ENCODE results near the gene CLSTN1. TPM values are rescaled to one million over a fixed set of nuclear protein-coding genes. Genes with fewer than 3 reads are reported as not detected.

Gene CLSTN1
- total and polyA plus RNA-seq, 2 donors (not counting 1 experiment from before 2014, with no cell fraction given) = 34.9 to 81.4 TPM

- peaks cover 36% of the 10 kb centered on the region for H3K4me1 Mint-ChIP-seq
- peak overlapping the region; percentile 95 for H3K27ac Mint-ChIP-seq
- H2AFZ ChIP-seq (ENCODE audit: insufficient read depth, low read depth, low read length, poor library complexity, severe bottlenecking) = no peak overlapping the region
- no peak for DNase-seq
- WGBS (ENCODE audit: insufficient coverage) = 73% methylated on average over 39 of the region's 40 CpGs
- H3K4me3 Mint-ChIP-seq = peak overlapping the region; percentile 81
- H3K4me3 ChIP-seq (ENCODE audit: control extremely low read depth in 1 of 5, extremely low read depth in 1 of 5, insufficient read depth in 1 of 5, low read depth in 2 of 5, low read length in 4 of 5) = no peak overlapping the region
- peak overlapping the region; percentile 79 for H3K4me2 ChIP-seq (replicated peaks; ENCODE audit: low read depth, low read length, poor library complexity, severe bottlenecking)
- no peak overlapping the region for H3K9ac ChIP-seq (ENCODE audit: low read length)
- H3K27me3 ChIP-seq (replicated peaks in 1 of 4; ENCODE audit: control extremely low read depth in 1 of 4, control insufficient read depth in 3 of 4, insufficient read depth in 4 of 4, low read length in 3 of 4) = no peaks in the 10 kb centered on the region
- no peaks in the 10 kb centered on the region for H3K9me3 Mint-ChIP-seq (ENCODE audit: insufficient read depth)
- no peaks in the 10 kb centered on the region for H3K9me3 ChIP-seq (ENCODE audit: control extremely low read depth in 1 of 3, control insufficient read depth in 2 of 3, insufficient read depth in 1 of 3, low read length in 2 of 3)
- CTCF ChIA-PET = interaction anchor here (0.6 to 5.9 kb wide), 8 partner anchors 9 to 115 kb away, joined by 3 to 78 read pairs (median 6); no protein-coding TSS in a partner anchor
- TF ChIP-seq EZH2 (IDR thresholded peaks at IDR 0.05; ENCODE audit: borderline replicate concordance, insufficient read depth, low read depth, low read length, poor library complexity, severe bottlenecking) (no peak), CTCF (IDR thresholded peaks at IDR 0.05) (no peak)
- no peaks in the 10 kb centered on the region for H3K27me3 Mint-ChIP-seq
- peak overlapping the region; percentile 90 to 96 for H3K27ac ChIP-seq (ENCODE audit: low read length in 2 of 2)
- intact Hi-C loops (cut with micrococcal nuclease) = loop anchor here (2.0 kb wide), 1 partner anchor 29 kb away; no protein-coding TSS in a partner anchor
- peaks cover 87% of the 10 kb centered on the region for H3K79me2 ChIP-seq (ENCODE audit: control insufficient read depth, insufficient read depth, low read length)
- ATAC-seq (ENCODE audit: low read depth) = no peak
- POLR2A ChIA-PET = interaction anchor here (0.6 to 3.8 kb wide), 6 partner anchors 11 to 102 kb away, joined by 4 to 52 read pairs (median 4); partner anchors contain the start of gene PIK3CD
- peaks cover 45 to 64% of the 10 kb centered on the region in 2 donors for H3K4me1 ChIP-seq (ENCODE audit: control insufficient read depth in 2 of 2, insufficient read depth in 2 of 2, low read length in 2 of 2)
- peaks cover 0 to 89% of the 10 kb centered on the region in 2 experiments for H3K36me3 ChIP-seq (replicated peaks in 1 of 2; ENCODE audit: control extremely low read depth in 1 of 2, control insufficient read depth in 1 of 2, extremely low read depth in 1 of 2, insufficient read depth in 2 of 2, low read length in 1 of 2)
- H4K20me1 ChIP-seq (ENCODE audit: control insufficient read depth, insufficient read depth, low read length, poor library complexity, severe bottlenecking) = peaks cover 29% of the 10 kb centered on the region
Measured at GRCh38 chr1:9715536-9716226, 108.1 kb downstream of the CLSTN1 start.

GRCh38 chr1:9714257-9714718 is 109.5 kb downstream of the CLSTN1 start:
- no peak overlapping the region for H2AFZ ChIP-seq (ENCODE audit: insufficient read depth, low read depth, low read length, poor library complexity, severe bottlenecking)
- ChIA-PET CTCF (interaction anchor here (1.0 to 5.9 kb wide), 6 partner anchors 10 to 87 kb away, joined by 3 to 78 read pairs (median 6); no protein-coding TSS in a partner anchor), POLR2A (interaction anchor here (1.2 kb wide), 1 partner anchor 11 kb away, joined by 3 read pairs; no protein-coding TSS in a partner anchor)
- Mint-ChIP-seq H3K4me3 (peak overlapping the region; percentile 57), H3K27me3 (no peaks in the 10 kb centered on the region), H3K9me3 (ENCODE audit: insufficient read depth) (no peaks in the 10 kb centered on the region), H3K4me1 (peaks cover 37% of the 10 kb centered on the region), H3K27ac (peak overlapping the region; percentile 87)
- peak overlapping the region; percentile 44 to 96 for H3K27ac ChIP-seq (ENCODE audit: low read length in 2 of 2)
- H3K9me3 ChIP-seq (ENCODE audit: control extremely low read depth in 1 of 3, control insufficient read depth in 2 of 3, insufficient read depth in 1 of 3, low read length in 2 of 3) = no peaks in the 10 kb centered on the region
- WGBS (ENCODE audit: insufficient coverage) = 44% methylated on average over 5 of the region's 6 CpGs
- H3K79me2 ChIP-seq (ENCODE audit: control insufficient read depth, insufficient read depth, low read length) = peaks cover 93% of the 10 kb centered on the region
- TF ChIP-seq CTCF (IDR thresholded peaks at IDR 0.05) (no peak), EZH2 (IDR thresholded peaks at IDR 0.05; ENCODE audit: borderline replicate concordance, insufficient read depth, low read depth, low read length, poor library complexity, severe bottlenecking) (no peak)
- ATAC-seq (ENCODE audit: low read depth) (peak; percentile 18), DNase-seq (peak; percentile 73)
- H3K27me3 ChIP-seq (replicated peaks in 1 of 4; ENCODE audit: control extremely low read depth in 1 of 4, control insufficient read depth in 3 of 4, insufficient read depth in 4 of 4, low read length in 3 of 4) = no peaks in the 10 kb centered on the region
- H3K4me1 ChIP-seq (ENCODE audit: control insufficient read depth in 2 of 2, insufficient read depth in 2 of 2, low read length in 2 of 2) = peaks cover 45 to 62% of the 10 kb centered on the region in 2 donors
- no peak overlapping the region for H3K9ac ChIP-seq (ENCODE audit: low read length)
- intact Hi-C loops (cut with micrococcal nuclease) = no loop called here
- H3K36me3 ChIP-seq (replicated peaks in 1 of 2; ENCODE audit: control extremely low read depth in 1 of 2, control insufficient read depth in 1 of 2, extremely low read depth in 1 of 2, insufficient read depth in 2 of 2, low read length in 1 of 2) = peaks cover 0 to 83% of the 10 kb centered on the region in 2 experiments
- peaks cover 43% of the 10 kb centered on the region for H4K20me1 ChIP-seq (ENCODE audit: control insufficient read depth, insufficient read depth, low read length, poor library complexity, severe bottlenecking)
- no peak overlapping the region for H3K4me3 ChIP-seq (ENCODE audit: control extremely low read depth in 1 of 5, extremely low read depth in 1 of 5, insufficient read depth in 1 of 5, low read depth in 2 of 5, low read length in 4 of 5)
- peak overlapping the region; percentile 11 for H3K4me2 ChIP-seq (replicated peaks; ENCODE audit: low read depth, low read length, poor library complexity, severe bottlenecking)

Data from B cell (primary cell).